HG02623 (cell line): Measurements from ENCODE around the gene LIPC.

Experiments used
- ATAC-seq: cut with Tn5 transposase; IDR thresholded peaks from one replicate; pipeline ENCODE4 v1.9.1; 2021; ENCODE audit warnings: moderate library complexity; ENCODE audit not compliant: unreplicated experiment

Gene LIPC

GRCh38 chr15:58405865-58406264 is 25.9 kb upstream of the LIPC start:
- no peak for ATAC-seq

- ATAC-seq = no peak
These were observed 25.0 kb upstream of the LIPC start for GRCh38 chr15:58406811-58407210.

- ATAC-seq = no peak
These were observed 24.5 kb upstream of the LIPC start for GRCh38 chr15:58407236-58407775.

- ATAC-seq = no peak
These were observed 24.0 kb upstream of the LIPC start for GRCh38 chr15:58407778-58408177.

- no peak for ATAC-seq
These were observed 21.9 kb upstream of the LIPC start for GRCh38 chr15:58409861-58410260.

GRCh38 chr15:58410353-58410752 is 21.4 kb upstream of the LIPC start:
- ATAC-seq = no peak

GRCh38 chr15:58413253-58413652 is 18.5 kb upstream of the LIPC start:
- ATAC-seq = no peak

GRCh38 chr15:58415636-58416035 is 16.2 kb upstream of the LIPC start:
- no peak for ATAC-seq

GRCh38 chr15:58416963-58417362 is 14.8 kb upstream of the LIPC start:
- ATAC-seq = no peak

- ATAC-seq = no peak
These were observed 13.7 kb upstream of the LIPC start for GRCh38 chr15:58418135-58418534.

- ATAC-seq = no peak
These were observed 11.8 kb upstream of the LIPC start for GRCh38 chr15:58419803-58420524.

GRCh38 chr15:58420579-58421043 is 11.2 kb upstream of the LIPC start:
- no peak for ATAC-seq

- ATAC-seq = no peak
These were observed 8.6 kb upstream of the LIPC start for GRCh38 chr15:58423205-58423604.

- no peak for ATAC-seq
These were observed 7.8 kb upstream of the LIPC start for GRCh38 chr15:58423831-58424608.

- ATAC-seq = no peak
These were observed 7.1 kb upstream of the LIPC start for GRCh38 chr15:58424722-58425121.

- no peak for ATAC-seq
These were observed 6.6 kb upstream of the LIPC start for GRCh38 chr15:58425185-58425584.

- no peak for ATAC-seq
These were observed 6.0 kb upstream of the LIPC start for GRCh38 chr15:58425834-58426233.

GRCh38 chr15:58426501-58426900 is 5.3 kb upstream of the LIPC start:
- ATAC-seq = no peak

GRCh38 chr15:58427987-58428386 is 3.8 kb upstream of the LIPC start:
- no peak for ATAC-seq

- no peak for ATAC-seq
These were observed 1.5 kb upstream of the LIPC start for GRCh38 chr15:58430224-58430787.

GRCh38 chr15:58432401-58432800 is 610 bp downstream of the LIPC start:
- no peak for ATAC-seq
